Ovary (tissue), 3 donors: ENCODE results near the gene CLDN22.

ENCODE experiments used
- EP300 ChIP-seq: sonication (generic); formaldehyde crosslinking; IDR thresholded peaks from one replicate; pipeline ENCODE4 v1.6.1; 2017; ENCODE audit warnings: antibody characterized with exemption
- POLR2A ChIP-seq: fragments of 450-650 bp; IDR thresholded peaks from one replicate; pipeline ENCODE4 v1.6.1; 2017; ENCODE audit warnings: antibody characterized with exemption, mild to moderate bottlenecking, moderate library complexity
- TF ChIP-seq, protein P1 (sequence below), 3 donors: fragments of 450-650 bp in 2 of 3; fragments of 200-600 bp in 1 of 3; IDR thresholded peaks; one replicate each; pipeline versions ENCODE4 v1.5.1 to v1.8.0; 2016 to 2022; ENCODE audit warnings: antibody characterized with exemption in 3 of 3, mild to moderate bottlenecking in 1 of 3
- donor health status: DM: no; HTN: no; CAD: no.

DNA sequence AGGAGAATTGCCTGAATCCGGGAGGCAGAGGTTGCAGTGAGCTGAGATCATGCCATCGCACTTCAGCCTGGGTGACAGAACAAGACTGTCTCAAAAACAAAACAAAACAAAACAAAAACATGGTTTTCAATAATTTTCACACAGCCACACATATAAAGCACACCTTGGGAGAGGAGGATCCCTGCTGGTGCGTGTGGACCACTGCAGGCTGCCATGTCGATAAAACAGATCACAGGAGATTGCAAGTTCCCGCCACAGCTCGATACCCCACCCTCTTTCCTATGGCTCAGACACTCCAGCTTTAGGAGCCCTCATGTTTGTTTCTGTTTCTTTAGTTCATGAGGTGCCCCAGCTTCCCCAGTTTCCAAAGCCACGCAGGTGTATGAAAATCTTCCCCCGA lies 33.5 kb upstream of the CLDN22 start:
- TF ChIP-seq, protein P1, sequence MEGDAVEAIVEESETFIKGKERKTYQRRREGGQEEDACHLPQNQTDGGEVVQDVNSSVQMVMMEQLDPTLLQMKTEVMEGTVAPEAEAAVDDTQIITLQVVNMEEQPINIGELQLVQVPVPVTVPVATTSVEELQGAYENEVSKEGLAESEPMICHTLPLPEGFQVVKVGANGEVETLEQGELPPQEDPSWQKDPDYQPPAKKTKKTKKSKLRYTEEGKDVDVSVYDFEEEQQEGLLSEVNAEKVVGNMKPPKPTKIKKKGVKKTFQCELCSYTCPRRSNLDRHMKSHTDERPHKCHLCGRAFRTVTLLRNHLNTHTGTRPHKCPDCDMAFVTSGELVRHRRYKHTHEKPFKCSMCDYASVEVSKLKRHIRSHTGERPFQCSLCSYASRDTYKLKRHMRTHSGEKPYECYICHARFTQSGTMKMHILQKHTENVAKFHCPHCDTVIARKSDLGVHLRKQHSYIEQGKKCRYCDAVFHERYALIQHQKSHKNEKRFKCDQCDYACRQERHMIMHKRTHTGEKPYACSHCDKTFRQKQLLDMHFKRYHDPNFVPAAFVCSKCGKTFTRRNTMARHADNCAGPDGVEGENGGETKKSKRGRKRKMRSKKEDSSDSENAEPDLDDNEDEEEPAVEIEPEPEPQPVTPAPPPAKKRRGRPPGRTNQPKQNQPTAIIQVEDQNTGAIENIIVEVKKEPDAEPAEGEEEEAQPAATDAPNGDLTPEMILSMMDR (IDR thresholded peaks at IDR 0.05) = no peak
- no peak for TF ChIP-seq POLR2A
- no peak for TF ChIP-seq EP300
